ENCODE data around the gene C20orf204.

C20orf204 gene

DNA sequence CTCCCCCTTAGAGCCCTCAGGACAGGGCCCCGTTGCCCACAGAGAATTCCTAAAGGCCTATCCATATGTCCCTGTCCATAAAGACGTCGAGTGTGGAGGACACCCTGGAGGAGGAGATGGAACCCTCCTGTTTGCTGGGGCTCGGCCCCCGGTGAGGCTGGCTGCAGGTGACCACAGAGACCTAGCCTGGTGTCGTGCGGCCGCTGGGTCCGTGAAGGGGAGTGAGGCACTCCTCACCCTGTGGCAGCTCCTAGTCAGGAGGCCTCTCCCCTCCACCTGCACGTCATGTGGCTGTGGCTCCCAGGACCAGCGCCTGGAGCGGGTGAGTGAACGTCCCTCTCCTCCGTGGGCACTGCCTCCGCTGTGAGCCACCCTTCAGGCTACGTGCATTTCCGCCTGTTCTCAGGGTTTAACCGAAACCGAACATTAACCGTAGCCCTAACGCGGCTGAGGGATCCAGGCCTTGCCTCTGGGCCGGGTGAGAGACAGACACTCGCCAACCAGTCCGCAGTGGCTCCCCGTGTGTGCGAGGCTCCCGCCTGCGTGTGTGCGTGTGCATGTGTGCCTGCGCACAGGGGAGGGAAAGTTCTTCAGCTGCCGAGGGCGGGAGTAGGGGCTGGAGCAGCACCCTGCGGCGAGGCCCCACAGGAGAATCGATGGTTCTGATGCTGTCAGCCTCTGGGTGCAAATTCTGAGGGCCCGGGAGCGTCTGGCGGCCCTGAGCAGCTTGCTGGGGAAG is 21.1 kb downstream of the C20orf204 start:
- Histone ChIP-seq H2BK5ac (ENCODE audit: low read length) (peak overlapping the region; percentile 78), H3K23ac (ENCODE audit: low read depth, low read length, poor library complexity) (peak overlapping the region; percentile 93), H3K9me3 (replicated peaks in 1 of 2; ENCODE audit: control insufficient read depth in 2 of 2, insufficient read depth in 1 of 2, low read depth in 1 of 2, low read length in 2 of 2) (no peaks in the 10 kb centered on the region), H3K9ac (ENCODE audit: low read depth, low read length, poor library complexity) (peak overlapping the region; percentile 63), H4K8ac (ENCODE audit: low read depth, low read length) (peak overlapping the region; percentile 97), H3K18ac (ENCODE audit: low read length) (peak overlapping the region; percentile 91), H3K27ac (replicated peaks; ENCODE audit: low read length) (no peak overlapping the region), H2BK120ac (ENCODE audit: low read depth, low read length) (peak overlapping the region; percentile 89), H3K79me1 (ENCODE audit: low read depth, low read length) (no peaks in the 10 kb centered on the region), H3K36me3 (replicated peaks in 1 of 2; ENCODE audit: control insufficient read depth in 2 of 2, insufficient read depth in 2 of 2, low read length in 2 of 2) (no peaks in the 10 kb centered on the region), H3K14ac (ENCODE audit: low read length) (peak overlapping the region; percentile 44), H2BK12ac (ENCODE audit: low read length) (peak overlapping the region; percentile 59), H3K4me3 (ENCODE audit: low read length in 2 of 2) (peak overlapping the region in 1 of 2 donors; percentile 28), H3K4me1 (ENCODE audit: control insufficient read depth in 2 of 2, insufficient read depth in 1 of 2, low read depth in 1 of 2, low read length in 2 of 2) (peaks cover 15 to 34% of the 10 kb centered on the region in 2 donors), H2AFZ (ENCODE audit: low read length) (peak overlapping the region; percentile 53), H2AK5ac (ENCODE audit: low read depth, low read length) (peak overlapping the region; percentile 99), H3K4me2 (ENCODE audit: insufficient read depth, low read length, poor library complexity, severe bottlenecking) (no peak overlapping the region), H2BK15ac (ENCODE audit: low read length) (peak overlapping the region; percentile 87), H4K91ac (ENCODE audit: low read depth, low read length, poor library complexity) (no peak overlapping the region), H3K27me3 (ENCODE audit: control insufficient read depth in 3 of 3, insufficient read depth in 3 of 3, low read depth in 1 of 3, low read length in 3 of 3) (peaks cover 0 to 25% (median 0%) of the 10 kb centered on the region in 3 experiments), H3K4ac (ENCODE audit: low read length) (peak overlapping the region; percentile 93)
- DNase-seq (ENCODE audit: low spot score), result no peak
- WGBS, 2 donors (ENCODE audit: extremely low coverage in 2 of 2, insufficient read length in 2 of 2, insufficient replicate concordance in 1 of 2), result no CpG with 5 or more reads among the region's 39 CpGs

DNA sequence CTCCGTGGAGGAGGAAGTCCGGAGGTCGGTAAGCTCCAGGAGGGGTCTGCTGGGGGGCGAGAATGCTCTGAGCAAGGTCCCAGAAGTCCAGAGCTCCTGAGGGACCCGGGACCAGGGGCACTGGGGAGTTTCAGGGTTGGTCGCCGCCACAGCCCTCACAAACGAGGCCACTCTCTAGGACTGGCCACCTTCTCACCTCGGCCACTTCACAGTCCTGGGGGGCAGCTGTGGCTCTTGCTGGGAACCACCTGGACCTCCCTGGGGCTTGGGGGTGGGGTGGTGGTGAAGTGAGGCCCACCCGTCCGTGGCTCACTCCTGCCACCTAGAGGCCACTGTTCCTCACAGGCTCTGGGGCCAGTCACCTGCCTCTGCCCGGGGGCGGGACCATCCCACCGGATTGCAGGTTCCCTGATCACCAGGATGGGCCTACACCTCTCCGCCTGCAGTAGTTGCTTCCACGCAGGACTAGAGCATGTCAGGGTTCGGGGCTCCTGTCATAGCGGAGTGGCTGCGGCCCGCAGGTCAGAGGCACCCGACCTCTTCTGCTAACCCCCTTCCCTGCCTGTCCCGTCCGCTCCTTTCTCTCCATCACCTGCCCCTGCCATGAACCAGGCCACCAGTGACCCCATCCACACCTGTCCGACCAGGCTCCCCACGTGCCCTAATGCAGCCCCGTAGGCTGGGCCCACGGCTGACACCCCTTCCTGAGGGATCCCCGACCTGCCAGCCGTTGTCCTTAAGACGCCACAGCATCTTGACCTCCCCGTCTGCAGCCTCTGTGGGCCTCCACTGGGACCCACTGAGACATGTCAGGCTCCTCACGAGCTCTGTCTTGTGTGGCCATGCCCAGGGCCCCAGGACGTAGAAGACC is 21.9 kb downstream of the C20orf204 start:
- H2BK120ac ChIP-seq (ENCODE audit: low read depth, low read length), result peak overlapping the region; percentile 42
- H3K79me1 ChIP-seq (ENCODE audit: low read depth, low read length), result no peaks in the 10 kb centered on the region
- H3K4ac ChIP-seq (ENCODE audit: low read length), result no peak overlapping the region
- DNase-seq (ENCODE audit: low spot score), result no peak
- H3K27ac ChIP-seq (replicated peaks; ENCODE audit: low read length), result no peak overlapping the region
- no peak overlapping the region for H4K91ac ChIP-seq (ENCODE audit: low read depth, low read length, poor library complexity)
- H3K36me3 ChIP-seq (replicated peaks in 1 of 2; ENCODE audit: control insufficient read depth in 2 of 2, insufficient read depth in 2 of 2, low read length in 2 of 2), result no peaks in the 10 kb centered on the region
- H3K4me1 ChIP-seq (ENCODE audit: control insufficient read depth in 2 of 2, insufficient read depth in 1 of 2, low read depth in 1 of 2, low read length in 2 of 2), result peaks cover 20 to 39% of the 10 kb centered on the region in 2 donors
- H2AK5ac ChIP-seq (ENCODE audit: low read depth, low read length), result peak overlapping the region; percentile 99
- H3K9me3 ChIP-seq (replicated peaks in 1 of 2; ENCODE audit: control insufficient read depth in 2 of 2, insufficient read depth in 1 of 2, low read depth in 1 of 2, low read length in 2 of 2), result no peaks in the 10 kb centered on the region
- H3K9ac ChIP-seq (ENCODE audit: low read depth, low read length, poor library complexity), result peak overlapping the region; percentile 57
- H4K8ac ChIP-seq (ENCODE audit: low read depth, low read length), result no peak overlapping the region
- peak overlapping the region; percentile 78 for H2BK5ac ChIP-seq (ENCODE audit: low read length)
- no CpG with 5 or more reads among the region's 33 CpGs for WGBS, 2 donors (ENCODE audit: extremely low coverage in 2 of 2, insufficient read length in 2 of 2, insufficient replicate concordance in 1 of 2)
- peak overlapping the region; percentile 91 for H3K18ac ChIP-seq (ENCODE audit: low read length)
- no peak overlapping the region for H3K4me2 ChIP-seq (ENCODE audit: insufficient read depth, low read length, poor library complexity, severe bottlenecking)
- peak overlapping the region; percentile 88 for H2BK12ac ChIP-seq (ENCODE audit: low read length)
- H2BK15ac ChIP-seq (ENCODE audit: low read length), result peak overlapping the region; percentile 87
- H3K4me3 ChIP-seq (ENCODE audit: low read length in 2 of 2), result no peak overlapping the region
- H3K23ac ChIP-seq (ENCODE audit: low read depth, low read length, poor library complexity), result peak overlapping the region; percentile 93
- peak overlapping the region; percentile 44 for H3K14ac ChIP-seq (ENCODE audit: low read length)
- peaks cover 0 to 17% (median 0%) of the 10 kb centered on the region in 3 experiments for H3K27me3 ChIP-seq (ENCODE audit: control insufficient read depth in 3 of 3, insufficient read depth in 3 of 3, low read depth in 1 of 3, low read length in 3 of 3)
- peak overlapping the region; percentile 53 for H2AFZ ChIP-seq (ENCODE audit: low read length)

DNA sequence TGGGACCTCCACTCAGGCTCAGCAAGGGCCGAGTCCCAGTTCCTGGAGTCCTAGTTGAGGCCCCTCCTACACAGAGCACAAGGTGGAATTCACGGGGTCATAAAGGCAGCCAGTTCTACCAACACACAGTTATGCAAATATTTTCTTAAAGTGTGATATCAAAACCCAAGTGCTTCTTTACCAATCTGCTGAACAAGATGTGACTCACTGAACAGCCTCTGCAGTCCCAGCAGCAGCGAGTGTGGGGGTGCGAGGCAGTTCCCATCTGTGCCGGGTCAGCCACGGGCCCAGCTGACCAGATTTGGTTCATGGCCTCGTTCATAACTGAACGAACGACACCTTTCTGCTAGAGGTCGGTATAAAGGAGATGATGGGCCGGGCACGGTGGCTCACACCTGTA is 22.6 kb downstream of the C20orf204 start:
- WGBS, 2 donors (ENCODE audit: extremely low coverage in 2 of 2, insufficient read length in 2 of 2, insufficient replicate concordance in 1 of 2), result no CpG with 5 or more reads among the region's 12 CpGs
- no peak overlapping the region for H3K4ac ChIP-seq (ENCODE audit: low read length)
- H3K4me1 ChIP-seq (ENCODE audit: control insufficient read depth in 2 of 2, insufficient read depth in 1 of 2, low read depth in 1 of 2, low read length in 2 of 2), result peaks cover 17 to 38% of the 10 kb centered on the region in 2 donors
- no peak for DNase-seq (ENCODE audit: low spot score)
- H3K14ac ChIP-seq (ENCODE audit: low read length), result no peak overlapping the region
- no peak overlapping the region for H3K4me3 ChIP-seq (ENCODE audit: low read length in 2 of 2)
- H3K79me1 ChIP-seq (ENCODE audit: low read depth, low read length), result peaks cover 2% of the 10 kb centered on the region
- H2BK15ac ChIP-seq (ENCODE audit: low read length), result peak overlapping the region; percentile 79
- no peaks in the 10 kb centered on the region for H3K9me3 ChIP-seq (replicated peaks in 1 of 2; ENCODE audit: control insufficient read depth in 2 of 2, insufficient read depth in 1 of 2, low read depth in 1 of 2, low read length in 2 of 2)
- H3K23ac ChIP-seq (ENCODE audit: low read depth, low read length, poor library complexity), result no peak overlapping the region
- H3K27ac ChIP-seq (replicated peaks; ENCODE audit: low read length), result no peak overlapping the region
- no peak overlapping the region for H4K8ac ChIP-seq (ENCODE audit: low read depth, low read length)
- H3K18ac ChIP-seq (ENCODE audit: low read length), result no peak overlapping the region
- H2BK5ac ChIP-seq (ENCODE audit: low read length), result peak overlapping the region; percentile 57
- no peak overlapping the region for H2AFZ ChIP-seq (ENCODE audit: low read length)
- no peak overlapping the region for H2BK12ac ChIP-seq (ENCODE audit: low read length)
- H3K4me2 ChIP-seq (ENCODE audit: insufficient read depth, low read length, poor library complexity, severe bottlenecking), result no peak overlapping the region
- no peaks in the 10 kb centered on the region for H3K36me3 ChIP-seq (replicated peaks in 1 of 2; ENCODE audit: control insufficient read depth in 2 of 2, insufficient read depth in 2 of 2, low read length in 2 of 2)
- no peak overlapping the region for H4K91ac ChIP-seq (ENCODE audit: low read depth, low read length, poor library complexity)
- H3K27me3 ChIP-seq (ENCODE audit: control insufficient read depth in 3 of 3, insufficient read depth in 3 of 3, low read depth in 1 of 3, low read length in 3 of 3), result peaks cover 0 to 11% (median 0%) of the 10 kb centered on the region in 3 experiments
- peak overlapping the region; percentile 42 for H2BK120ac ChIP-seq (ENCODE audit: low read depth, low read length)
- no peak overlapping the region for H3K9ac ChIP-seq (ENCODE audit: low read depth, low read length, poor library complexity)
- peak overlapping the region; percentile 99 for H2AK5ac ChIP-seq (ENCODE audit: low read depth, low read length)

DNA sequence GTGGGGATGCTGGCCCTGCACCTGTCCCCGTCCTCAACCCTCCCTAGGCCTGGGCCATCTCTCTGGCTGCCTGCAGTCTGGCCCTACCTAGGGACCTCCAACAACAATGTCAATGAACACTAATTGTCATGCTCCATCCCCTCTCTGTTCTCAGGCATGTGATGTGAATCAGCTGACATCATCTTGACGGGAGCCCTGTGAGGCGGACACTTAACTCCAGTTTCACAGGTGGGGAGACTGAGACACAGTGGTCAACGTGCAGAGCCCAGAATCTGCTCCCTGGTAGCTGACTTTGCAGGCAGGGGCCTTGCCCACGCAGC is 26.3 kb downstream of the C20orf204 start:
- Histone ChIP-seq H3K18ac (ENCODE audit: low read length) (peak overlapping the region; percentile 97), H2AFZ (ENCODE audit: low read length) (peak overlapping the region; percentile 96), H3K27me3 (ENCODE audit: control insufficient read depth in 3 of 3, insufficient read depth in 3 of 3, low read depth in 1 of 3, low read length in 3 of 3) (peaks cover 0 to 3% (median 0%) of the 10 kb centered on the region in 3 experiments), H2BK15ac (ENCODE audit: low read length) (no peak overlapping the region), H3K36me3 (replicated peaks in 1 of 2; ENCODE audit: control insufficient read depth in 2 of 2, insufficient read depth in 2 of 2, low read length in 2 of 2) (no peaks in the 10 kb centered on the region), H4K8ac (ENCODE audit: low read depth, low read length) (peak overlapping the region; percentile 86), H3K79me1 (ENCODE audit: low read depth, low read length) (peaks cover 9% of the 10 kb centered on the region), H3K27ac (replicated peaks; ENCODE audit: low read length) (no peak overlapping the region), H3K9ac (ENCODE audit: low read depth, low read length, poor library complexity) (peak overlapping the region; percentile 92), H2BK120ac (ENCODE audit: low read depth, low read length) (no peak overlapping the region), H3K9me3 (replicated peaks in 1 of 2; ENCODE audit: control insufficient read depth in 2 of 2, insufficient read depth in 1 of 2, low read depth in 1 of 2, low read length in 2 of 2) (no peaks in the 10 kb centered on the region), H2BK12ac (ENCODE audit: low read length) (no peak overlapping the region), H2BK5ac (ENCODE audit: low read length) (no peak overlapping the region), H3K4me2 (ENCODE audit: insufficient read depth, low read length, poor library complexity, severe bottlenecking) (peak overlapping the region; percentile 84), H3K4me1 (ENCODE audit: control insufficient read depth in 2 of 2, insufficient read depth in 1 of 2, low read depth in 1 of 2, low read length in 2 of 2) (peaks cover 16 to 25% of the 10 kb centered on the region in 2 donors), H4K91ac (ENCODE audit: low read depth, low read length, poor library complexity) (peak overlapping the region; percentile 82), H3K23ac (ENCODE audit: low read depth, low read length, poor library complexity) (peak overlapping the region; percentile 99), H3K4ac (ENCODE audit: low read length) (peak overlapping the region; percentile 78), H3K4me3 (ENCODE audit: low read length in 2 of 2) (peak overlapping the region; percentile 81 to 96), H3K14ac (ENCODE audit: low read length) (peak overlapping the region; percentile 67), H2AK5ac (ENCODE audit: low read depth, low read length) (peak overlapping the region; percentile 77)
- no CpG with 5 or more reads among the region's 5 CpGs for WGBS, 2 donors (ENCODE audit: extremely low coverage in 2 of 2, insufficient read length in 2 of 2, insufficient replicate concordance in 1 of 2)
- no peak for DNase-seq (ENCODE audit: low spot score)
